Stimulated activated CD8-positive, alpha-beta memory T cell treated with anti-CD3 and anti-CD28 coated beads, Interleukin-12 subunit alpha, Interleukin-12 subunit beta, amount 100 ng/mL, for 24 hours (primary cell): Measurements from ENCODE around the gene BACE1.

Experiments used
- DNase-seq: peaks from one replicate; pipeline ENCODE4 v3.0.0-alpha.2; 2020; ENCODE audit errors: extremely low read depth

BACE1 gene

DNA sequence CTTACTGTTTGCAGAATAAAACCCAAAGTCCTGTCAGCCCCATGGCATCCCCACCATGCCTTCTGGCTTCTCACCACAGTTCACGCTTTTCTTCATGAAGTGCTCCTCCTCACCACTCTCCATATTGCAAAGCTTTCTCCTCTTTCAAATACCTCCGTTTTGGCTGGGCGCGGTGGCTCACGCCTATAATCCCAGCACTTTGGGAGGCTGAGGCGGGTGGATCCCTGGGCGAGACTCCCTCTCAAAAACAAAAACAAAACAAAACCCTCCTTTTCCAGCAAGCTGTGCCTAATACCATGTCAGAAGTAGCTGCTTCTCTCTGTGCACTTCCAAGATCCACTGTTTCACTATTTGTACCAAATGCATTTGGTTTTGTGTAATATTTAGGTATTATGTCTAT, 6.7 kb downstream of the BACE1 start:
- no peak for DNase-seq

DNA sequence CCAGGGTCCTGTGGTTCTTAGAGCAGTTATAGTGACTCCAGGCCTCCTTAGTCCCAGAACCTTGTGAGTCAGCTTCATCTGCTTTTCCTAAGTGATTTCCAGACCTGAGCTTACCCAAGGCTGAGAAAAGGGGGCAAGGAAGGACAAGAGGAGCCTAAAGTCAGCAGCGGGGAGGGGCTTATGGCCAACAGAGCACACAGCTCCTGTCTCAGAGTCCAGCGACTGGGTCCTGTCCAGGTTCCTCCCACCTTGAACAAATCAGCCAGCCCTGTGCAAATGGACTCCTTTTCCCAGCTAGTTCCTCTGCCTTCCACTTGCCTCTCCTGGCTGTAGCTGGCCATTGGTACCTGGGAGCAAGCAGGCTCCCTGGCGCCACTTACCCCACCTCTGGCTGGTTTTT, 10.9 kb downstream of the BACE1 start:
- DNase-seq, result no peak

DNA sequence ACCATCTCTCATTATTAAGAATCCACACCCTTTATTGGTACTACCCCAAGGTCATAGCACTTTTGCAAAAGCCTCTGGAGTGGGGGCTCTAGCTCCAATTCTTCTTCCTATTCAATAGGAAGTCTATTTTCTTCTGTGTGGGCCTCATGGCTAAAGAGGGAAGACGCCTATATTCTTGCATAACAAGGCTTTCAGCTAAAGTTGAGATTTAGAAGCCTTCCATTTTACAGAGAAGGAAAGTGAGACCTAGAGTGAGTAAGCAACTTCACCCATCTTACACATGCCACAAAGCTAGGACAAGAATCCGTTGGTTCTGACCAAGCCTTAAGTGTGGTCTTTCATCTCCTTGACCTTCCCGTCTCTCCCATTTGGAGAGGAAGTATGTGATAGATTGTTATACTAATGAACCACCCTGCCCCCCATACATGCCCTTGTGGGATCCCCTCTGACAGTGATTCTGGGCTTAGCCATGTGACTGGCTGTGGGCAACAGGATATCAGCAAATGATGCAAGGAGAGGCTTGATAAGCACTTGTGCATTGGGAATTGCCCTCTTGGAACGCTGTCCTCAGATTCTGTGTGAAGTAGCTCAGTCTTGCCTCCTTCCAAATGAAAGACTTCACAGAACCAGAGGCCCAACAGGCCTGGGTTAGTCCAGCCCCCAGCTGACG, 12.3 kb downstream of the BACE1 start:
- DNase-seq, result no peak

DNA sequence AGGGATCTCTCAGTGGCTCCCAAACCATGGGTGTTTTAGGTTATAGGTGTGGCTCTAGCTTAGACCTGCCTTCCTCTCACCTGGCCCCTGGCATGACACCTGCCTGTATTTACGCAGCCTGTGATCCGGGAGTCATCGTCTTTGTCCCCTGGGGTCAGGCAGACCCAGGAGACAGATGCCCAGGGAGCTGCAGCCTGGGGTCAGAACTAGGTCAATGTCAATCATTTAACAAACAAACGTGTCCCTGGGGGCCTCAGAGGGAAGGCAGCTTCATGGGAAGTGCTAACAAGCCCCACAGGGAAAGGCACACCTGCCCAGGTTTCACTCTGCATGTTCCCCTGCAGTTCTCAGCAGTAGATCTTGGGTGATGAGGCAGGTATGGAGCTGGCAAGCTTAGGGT, 13.0 kb downstream of the BACE1 start:
- no peak for DNase-seq

DNA sequence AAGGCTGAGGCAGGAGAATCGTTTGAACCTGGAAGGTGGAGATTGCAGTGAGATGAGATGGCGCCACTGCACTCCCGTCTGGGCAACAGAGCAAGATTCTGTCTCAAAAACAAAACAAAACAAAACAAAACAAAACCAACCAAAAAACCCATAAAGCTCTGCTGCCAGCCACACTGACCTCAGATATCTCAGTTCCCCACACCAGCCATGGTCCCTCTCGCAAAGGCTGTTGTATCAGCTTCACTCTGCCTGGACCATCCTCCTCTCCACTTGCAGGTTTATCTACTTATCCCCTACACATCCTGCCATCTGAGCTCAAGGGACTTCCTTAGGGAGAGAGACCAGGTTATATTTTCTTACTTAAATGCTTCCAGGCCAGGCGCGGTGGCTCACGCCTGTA, 13.8 kb downstream of the BACE1 start:
- no peak for DNase-seq

DNA sequence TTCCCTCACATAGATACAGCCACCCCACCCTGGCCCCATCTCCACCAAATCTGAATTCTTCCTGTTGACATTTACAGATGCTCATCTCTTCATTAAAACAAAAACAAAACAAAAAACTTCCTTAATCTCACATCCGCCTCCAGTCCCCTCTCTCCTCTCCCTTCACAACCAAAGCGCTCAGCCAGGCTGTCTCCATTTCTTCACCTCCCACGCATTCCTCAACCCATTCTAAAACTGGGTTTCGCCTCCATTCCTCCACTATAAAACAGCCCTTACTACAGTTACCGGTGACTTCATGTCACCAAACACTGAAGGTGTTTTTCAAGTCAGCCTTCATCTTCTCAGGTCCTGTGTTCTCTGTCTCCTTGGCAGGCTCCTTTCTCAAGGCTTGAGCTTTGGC, 15.3 kb downstream of the BACE1 start:
- no peak for DNase-seq

DNA sequence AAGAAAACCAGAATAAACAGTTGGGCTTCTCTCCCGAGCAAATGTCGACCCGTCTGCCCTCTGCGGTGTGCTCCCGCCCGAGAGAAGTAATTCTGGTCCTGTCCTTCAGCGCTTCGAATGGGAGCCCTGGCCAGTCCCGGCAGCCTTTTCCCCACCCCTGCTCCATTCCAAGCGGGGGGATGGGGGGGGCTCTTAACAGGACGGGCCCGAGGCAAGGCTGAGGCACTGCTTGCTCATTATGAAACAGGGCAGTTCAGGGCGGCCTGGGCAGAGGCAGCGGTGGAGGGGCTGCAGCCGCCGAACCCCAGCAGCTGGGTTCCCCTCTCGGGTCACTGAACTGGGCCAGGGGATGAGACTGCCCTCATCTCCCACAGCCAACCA, 15.8 kb downstream of the BACE1 start:
- DNase-seq, result no peak

DNA sequence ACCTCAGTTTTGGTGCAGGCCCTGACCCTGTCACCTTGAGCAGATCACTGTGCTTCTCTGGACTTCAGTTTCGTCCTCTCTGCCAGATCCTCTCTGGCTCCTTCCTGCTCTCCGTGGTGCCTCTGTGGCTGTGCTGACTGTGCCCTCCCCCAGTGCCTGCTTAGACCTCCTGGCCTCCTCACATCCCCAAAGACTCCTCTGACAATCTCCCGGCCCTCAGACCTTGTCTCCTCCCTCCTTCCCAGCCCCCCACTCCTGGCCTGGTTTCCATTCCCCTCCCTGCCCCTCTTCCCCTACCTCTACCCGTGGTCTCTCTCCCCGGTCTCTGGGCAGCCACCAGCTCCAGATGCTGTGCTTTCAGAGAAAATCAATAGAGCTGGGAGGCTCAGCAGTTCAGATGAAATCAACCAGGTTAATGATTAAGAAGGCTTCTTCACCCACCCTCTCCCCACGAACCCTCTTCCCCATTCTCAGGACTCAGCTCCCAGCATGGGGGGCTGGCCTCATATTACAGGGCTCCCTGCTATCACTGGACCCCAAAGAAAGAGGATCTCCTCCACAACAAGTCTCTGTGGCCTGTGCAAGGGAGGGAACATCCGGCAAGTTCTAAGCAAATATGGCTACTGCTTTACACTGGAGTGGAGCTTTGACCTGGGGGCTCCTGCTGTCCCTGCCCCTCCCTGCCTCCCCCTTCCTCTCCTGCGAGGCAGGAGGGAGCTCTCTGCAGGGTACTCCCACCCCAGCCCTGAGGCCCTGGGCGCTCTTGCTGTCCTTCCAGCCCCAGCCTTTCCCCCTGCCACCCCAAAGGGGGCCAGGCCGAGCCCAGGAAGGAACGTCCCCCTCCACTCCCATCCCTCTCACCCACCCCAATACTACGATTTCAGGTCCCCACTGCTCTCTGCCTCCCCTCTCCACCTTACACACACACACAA, 16.4 kb downstream of the BACE1 start:
- no peak for DNase-seq

DNA sequence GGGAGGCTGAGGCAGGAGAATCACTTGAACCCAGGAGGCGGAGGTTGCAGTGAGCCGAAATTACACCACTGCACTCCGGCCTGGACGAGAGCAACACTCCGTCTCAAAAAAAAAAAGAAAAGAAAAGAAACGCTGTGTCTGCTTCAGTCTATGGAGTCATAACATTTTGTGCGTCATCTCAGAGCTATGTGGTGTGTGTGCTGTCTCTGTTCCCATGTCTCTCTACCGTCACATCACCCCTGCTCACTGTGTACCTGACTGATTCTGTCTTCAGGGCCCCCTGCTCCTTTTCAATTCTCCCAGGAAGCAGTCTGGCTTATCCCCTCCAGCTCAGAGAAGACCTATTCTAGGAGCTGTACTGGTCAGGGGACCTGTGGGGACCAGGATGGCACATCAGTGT, 17.9 kb downstream of the BACE1 start:
- DNase-seq, result no peak

DNA sequence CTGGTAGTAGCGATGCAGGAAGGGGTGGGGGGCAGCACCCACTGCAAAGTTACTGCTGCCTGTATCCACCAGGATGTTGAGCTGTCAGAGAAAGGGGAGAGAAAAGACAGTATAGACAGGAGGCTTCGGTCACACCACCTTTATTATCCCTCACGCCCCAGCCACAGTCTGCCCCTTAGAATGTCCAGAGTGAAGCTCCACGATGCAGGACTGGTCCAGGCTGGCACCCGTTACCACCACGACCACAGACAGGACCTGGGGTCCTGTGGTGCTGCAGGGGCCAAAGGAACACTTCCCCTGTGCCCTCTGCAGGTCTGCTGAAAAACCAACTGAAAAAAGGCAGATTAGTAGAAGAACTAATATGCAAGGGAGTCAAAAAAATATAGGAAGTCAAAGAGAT, 19.2 kb downstream of the BACE1 start:
- DNase-seq, result no peak

DNA sequence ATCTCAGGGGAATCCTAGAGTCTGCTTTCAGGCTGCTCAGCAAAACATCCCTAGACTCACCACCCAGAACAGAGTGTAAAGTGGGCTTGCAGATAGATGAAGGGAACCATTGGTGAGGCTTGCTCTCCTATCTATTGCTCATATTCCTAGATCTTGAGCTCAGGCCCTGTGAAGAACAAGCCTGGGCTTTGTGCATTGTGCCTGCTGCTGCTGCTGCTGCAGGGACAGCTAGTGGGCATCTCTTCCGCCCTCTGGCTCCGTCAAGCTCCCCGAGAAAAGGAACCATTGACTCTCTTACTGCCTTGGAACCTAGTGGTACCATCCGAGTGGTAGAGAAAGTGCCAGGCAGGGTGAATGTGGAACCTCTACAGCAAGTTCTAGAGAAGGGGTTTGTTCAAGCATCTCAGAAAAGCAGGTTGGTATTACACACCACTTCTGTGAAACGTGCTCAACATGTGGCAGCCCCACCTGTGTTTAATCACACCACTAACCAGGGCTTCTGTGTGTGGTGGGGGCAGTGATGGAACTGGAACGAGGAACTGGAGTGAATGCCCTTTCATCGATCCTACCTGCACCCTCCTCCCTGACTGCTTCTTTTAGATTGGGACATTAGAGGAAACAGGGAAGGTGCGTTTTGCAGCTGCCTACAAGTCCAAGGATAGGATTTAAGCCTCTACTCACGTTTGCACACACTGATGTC, 20.5 kb downstream of the BACE1 start:
- no peak for DNase-seq

DNA sequence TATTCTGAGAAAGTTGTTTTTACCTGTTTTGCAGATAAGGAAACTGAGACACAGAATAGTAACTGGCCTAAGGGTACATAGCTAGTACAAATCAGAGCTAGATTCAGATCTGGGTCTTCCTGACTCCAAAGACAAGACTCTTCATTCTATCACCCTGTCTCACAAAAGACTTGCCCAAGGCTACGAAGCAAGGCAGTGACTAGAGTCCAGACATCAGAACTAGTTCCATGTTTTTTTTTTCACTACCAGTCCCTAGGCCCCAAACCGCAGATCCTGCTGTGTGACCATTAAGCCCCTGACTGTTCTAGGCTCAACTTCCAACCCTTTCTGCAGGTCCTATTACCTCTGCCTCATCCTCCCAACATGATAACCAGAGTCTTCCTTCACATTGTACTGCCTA, 23.4 kb downstream of the BACE1 start:
- DNase-seq, result no peak

DNA sequence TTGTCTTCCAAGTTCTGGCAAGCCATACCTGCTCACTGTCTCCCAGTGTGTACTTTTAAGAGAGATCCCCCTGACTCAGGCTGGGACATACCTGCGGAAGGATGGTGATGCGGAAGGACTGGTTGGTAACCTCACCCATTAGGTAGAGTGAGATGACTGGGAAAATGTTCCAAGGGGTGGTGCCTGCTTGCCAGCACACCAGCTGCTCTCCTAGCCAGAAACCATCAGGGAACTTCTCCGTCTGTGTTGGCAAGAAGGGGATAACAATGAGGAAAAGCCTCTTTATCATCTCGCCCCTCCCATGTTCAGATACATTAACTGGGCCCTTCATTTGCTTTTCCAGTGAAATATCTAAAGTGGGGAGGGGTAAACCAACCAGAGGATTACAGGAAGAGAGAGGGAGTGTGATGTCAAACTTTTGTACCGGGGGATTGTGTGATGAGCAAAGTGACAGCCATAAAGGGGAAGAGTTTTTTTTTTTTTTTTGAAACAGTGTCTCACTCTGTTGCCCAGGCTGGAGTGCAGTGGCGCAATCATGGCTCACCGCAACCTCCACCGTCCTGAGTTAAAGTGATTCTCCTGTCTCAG, 25.2 kb downstream of the BACE1 start, which contains the start of gene BACE1-AS:
TSS of gene BACE1-AS (plus strand) at position 538 of the 588 bp plus-strand sequence.
- no peak for DNase-seq

DNA sequence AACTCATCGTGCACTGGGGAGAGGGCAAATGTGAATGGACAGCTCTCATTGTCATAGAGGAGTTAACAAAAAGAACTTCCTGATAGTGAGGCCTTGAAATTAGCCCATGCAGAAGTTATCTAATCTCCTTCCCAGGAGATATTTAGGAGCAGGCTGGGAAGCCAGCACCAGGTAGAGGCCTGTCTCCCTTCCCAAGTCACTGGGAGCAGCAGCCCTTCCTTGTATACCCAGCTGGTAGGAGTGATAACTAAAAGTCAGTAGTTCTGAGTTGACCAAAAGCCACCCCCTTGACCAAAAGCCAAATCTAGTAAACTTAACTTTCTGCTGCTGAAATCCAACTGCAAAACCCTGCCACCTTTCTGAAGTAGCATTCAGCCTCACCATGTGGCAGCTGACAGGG, 26.3 kb downstream of the BACE1 start:
- no peak for DNase-seq

DNA sequence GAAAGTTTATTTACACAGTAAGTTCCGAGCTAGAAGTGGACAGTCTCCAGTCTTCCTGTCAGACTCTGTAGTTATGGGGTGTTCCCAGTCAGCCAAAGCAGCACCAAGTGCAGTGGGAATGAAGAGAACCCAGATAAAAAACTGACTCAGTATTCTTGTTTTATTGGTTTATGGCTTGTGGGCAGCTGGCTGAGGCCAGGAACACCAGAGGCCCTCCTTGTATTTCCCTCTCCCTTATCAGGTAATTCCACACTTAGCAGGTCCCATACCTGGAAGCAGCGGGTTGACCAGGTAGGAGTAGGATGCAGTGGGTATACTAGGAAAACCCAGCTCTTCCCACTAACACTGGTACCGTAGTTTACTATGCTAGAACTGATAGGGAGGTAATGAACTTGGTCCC, 28.4 kb downstream of the BACE1 start:
- no peak for DNase-seq

DNA sequence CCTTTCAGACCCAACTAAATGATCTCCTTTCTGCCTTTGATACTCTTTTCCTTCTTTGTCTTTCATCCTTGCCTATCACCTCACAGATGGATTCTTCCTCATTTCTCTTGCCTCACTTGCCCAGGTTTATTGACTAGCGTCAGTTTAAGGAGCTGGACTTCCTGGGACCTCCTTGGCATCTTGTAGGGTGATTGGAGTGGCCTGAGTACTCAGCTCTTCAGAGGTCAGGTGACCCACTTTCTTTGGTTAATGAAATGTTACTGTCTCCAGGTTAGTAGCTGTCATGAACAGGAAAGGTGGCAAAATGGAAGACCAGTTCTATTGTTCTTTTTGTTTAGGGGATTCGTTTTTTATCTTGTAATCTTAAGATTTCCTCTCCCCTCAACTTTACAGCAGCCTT, 29.5 kb downstream of the BACE1 start:
- no peak for DNase-seq

DNA sequence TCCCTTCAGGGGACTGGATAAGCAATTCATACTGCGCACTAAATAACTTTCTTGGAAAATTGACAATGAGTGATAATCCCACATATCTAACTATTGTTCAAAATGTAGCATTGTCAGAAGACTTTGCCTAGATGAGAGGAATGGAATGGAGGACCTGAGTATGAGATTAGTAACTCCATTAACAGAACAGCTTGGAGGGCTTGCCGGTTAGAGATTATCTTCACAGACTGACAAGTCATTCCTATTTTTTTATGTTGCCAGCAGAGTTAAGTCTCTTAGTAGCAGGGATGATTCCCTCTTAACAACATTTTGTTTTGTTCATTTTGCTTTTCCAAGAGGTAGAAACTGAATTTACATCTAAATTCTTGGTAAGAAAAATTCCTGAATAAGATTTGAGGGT, 32.0 kb downstream of the BACE1 start:
- no peak for DNase-seq

DNA sequence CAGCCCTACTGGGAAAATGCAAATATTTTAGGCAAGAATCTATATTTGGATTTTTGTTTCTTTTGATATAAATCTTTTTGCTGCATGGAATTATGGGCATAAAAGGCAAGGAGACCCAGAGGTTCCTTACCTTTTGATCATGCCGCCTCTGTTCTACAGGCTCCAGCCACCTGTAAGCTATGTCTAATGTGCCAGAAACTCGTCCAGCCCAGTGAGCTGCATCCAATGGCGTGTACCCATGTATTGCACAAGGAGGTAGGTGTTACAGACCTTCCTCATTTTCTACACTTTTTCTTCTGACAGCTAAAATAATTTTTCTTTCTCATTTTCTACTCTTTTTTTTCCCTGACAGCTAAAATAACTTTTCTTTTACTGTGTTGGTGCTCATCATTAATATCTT, 33.1 kb downstream of the BACE1 start:
- no peak for DNase-seq

DNA sequence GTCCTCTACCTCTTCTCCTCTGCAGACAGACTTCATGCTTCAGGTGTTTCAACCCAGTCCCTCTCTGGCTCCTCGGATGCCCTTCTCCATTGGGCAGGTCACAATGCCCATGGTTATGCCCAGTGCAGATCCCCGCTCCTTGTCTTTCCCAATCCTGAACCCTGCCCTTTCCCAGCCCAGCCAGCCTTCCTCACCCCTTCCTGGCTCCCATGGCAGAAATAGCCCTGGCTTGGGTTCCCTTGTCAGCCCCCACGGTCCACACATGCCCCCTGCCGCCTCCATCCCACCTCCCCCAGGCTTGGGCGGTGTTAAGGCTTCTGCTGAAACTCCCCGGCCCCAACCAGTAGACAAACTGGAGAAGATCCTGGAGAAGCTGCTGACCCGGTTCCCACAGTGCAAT, 34.2 kb downstream of the BACE1 start:
- DNase-seq, result no peak

DNA sequence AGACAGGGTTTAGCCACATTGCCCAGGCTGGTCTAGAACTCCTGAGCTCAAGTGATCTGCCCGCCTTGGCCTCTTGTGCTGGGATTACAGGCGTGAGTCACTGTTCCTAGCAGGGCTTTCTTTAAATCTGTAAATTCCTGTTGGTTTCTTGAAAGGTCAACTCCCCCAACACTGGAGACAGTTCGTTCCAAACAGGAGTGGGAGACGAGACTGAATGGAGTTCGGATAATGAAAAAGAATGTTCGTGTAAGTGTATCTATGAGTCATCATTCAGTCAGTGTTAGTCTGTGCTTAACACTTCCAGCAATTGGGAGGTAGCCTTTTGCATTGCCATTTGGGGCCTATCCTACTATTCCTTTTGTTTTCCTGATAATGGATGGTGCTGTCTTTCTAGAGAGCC, 34.9 kb downstream of the BACE1 start:
- DNase-seq, result no peak

DNA sequence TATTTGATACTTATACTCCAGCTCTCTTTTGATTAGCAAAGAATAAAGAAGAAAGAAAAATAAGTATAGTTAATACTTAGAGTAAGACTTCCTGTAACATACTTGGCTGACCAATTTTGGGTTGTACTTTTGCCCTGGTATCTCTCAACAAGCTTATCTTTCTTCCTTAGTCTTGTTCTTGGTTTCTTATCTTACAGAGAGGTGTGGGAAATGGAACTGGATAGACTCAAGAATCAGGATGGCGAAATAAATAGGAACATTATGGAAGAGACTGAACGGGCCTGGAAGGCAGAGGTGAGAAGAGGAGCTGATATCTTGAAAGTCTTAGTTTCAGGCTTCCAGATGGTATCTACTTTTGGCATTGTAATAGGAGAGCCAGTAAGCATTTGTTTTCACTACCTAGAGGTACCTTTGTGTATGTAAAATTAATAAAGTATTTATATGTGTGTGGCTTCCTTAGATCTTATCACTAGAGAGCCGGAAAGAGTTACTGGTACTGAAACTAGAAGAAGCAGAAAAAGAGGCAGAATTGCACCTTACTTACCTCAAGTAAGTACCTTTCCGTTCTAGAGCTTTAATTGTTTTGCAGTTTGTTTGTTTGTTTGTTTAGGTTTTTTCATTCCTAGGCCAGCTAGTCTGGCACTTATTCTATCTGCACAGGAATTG, 36.2 kb downstream of the BACE1 start:
- no peak for DNase-seq

DNA sequence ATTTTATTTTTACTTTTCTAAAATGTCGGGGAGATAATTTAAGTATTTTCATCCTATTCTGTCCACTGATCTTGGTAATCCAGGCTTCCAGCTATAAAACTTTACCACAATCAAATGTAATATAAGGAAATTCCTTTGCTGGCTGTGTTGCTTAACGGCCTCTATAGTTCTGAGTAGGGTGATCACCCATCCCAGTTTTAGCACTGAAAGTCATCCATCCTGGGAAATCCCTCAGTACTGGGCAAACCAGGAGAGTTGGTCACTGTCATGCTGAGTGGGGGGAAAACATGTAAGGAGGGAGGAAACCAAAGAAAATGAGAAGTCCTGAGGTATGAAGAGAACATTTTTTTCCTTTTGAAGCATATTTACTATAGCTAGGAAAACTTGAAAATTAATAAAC, 37.7 kb downstream of the BACE1 start:
- DNase-seq, result no peak
